22Rv1 (cell line): ENCODE results near the gene KDM4B.

Source experiments
- ZFX ChIP-seq: fragments of 450-650 bp; IDR thresholded peaks from 2 replicates; pipeline ENCODE4 v1.6.1; 2017; ENCODE audit warnings: antibody characterized with exemption, borderline replicate concordance
- TF ChIP-seq, protein P1 (sequence below): fragments of 450-650 bp; IDR thresholded peaks from 2 replicates; pipeline ENCODE4 v1.5.1; 2017; ENCODE audit warnings: mild to moderate bottlenecking

DNA sequence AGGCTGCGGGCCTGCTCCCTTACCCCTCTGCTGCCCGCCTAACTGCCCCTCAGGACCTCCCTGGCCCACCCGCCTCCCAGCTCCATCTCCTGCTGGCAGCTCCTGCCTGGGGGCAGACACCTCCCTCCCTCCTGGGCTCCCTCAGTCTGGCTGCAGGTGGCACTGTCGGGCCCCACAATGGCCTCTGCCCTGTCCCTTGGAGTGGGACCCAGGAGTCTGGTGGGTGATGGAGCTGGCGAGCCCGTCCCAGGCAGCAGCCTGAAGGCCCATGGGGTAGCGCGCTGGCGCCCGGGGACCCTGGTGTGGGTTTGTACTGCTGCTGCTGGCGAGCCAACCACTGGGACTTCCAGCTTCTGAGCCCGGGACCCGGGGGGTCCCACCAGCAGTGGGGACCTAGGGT is 83.6 kb downstream of the KDM4B start:
- TF ChIP-seq, protein P1, sequence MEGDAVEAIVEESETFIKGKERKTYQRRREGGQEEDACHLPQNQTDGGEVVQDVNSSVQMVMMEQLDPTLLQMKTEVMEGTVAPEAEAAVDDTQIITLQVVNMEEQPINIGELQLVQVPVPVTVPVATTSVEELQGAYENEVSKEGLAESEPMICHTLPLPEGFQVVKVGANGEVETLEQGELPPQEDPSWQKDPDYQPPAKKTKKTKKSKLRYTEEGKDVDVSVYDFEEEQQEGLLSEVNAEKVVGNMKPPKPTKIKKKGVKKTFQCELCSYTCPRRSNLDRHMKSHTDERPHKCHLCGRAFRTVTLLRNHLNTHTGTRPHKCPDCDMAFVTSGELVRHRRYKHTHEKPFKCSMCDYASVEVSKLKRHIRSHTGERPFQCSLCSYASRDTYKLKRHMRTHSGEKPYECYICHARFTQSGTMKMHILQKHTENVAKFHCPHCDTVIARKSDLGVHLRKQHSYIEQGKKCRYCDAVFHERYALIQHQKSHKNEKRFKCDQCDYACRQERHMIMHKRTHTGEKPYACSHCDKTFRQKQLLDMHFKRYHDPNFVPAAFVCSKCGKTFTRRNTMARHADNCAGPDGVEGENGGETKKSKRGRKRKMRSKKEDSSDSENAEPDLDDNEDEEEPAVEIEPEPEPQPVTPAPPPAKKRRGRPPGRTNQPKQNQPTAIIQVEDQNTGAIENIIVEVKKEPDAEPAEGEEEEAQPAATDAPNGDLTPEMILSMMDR, result no peak
- no peak for TF ChIP-seq ZFX
